Stimulated activated naive CD8-positive, alpha-beta T cell treated with anti-CD3 and anti-CD28 coated beads, Interleukin-15, Interleukin-2, amounts not matched to agents 100 ng/mL and 50 ng/mL, for 24 hours (primary cell): ENCODE data around the gene RAPGEF1.

Experiments
- H3K27ac Mint-ChIP-seq: one replicate; pipeline ENCODE4 v1.8.0; 2021; ENCODE audit warnings: mild to moderate bottlenecking, mixed read lengths
- H3K27me3 Mint-ChIP-seq: one replicate; pipeline ENCODE4 v1.8.0; 2021; ENCODE audit warnings: mixed read lengths
- H3K36me3 Mint-ChIP-seq: one replicate; pipeline ENCODE4 v1.8.0; 2021; ENCODE audit warnings: low read depth, mixed read lengths
- H3K4me1 Mint-ChIP-seq: one replicate; pipeline ENCODE4 v1.8.0; 2021; ENCODE audit warnings: low read depth, mixed read lengths
- H3K4me3 Mint-ChIP-seq: one replicate; pipeline ENCODE4 v1.8.0; 2021; ENCODE audit warnings: mild to moderate bottlenecking, mixed read lengths
- H3K9me3 Mint-ChIP-seq: one replicate; pipeline ENCODE4 v1.8.0; 2021; ENCODE audit warnings: mixed read lengths

The RAPGEF1 gene

DNA sequence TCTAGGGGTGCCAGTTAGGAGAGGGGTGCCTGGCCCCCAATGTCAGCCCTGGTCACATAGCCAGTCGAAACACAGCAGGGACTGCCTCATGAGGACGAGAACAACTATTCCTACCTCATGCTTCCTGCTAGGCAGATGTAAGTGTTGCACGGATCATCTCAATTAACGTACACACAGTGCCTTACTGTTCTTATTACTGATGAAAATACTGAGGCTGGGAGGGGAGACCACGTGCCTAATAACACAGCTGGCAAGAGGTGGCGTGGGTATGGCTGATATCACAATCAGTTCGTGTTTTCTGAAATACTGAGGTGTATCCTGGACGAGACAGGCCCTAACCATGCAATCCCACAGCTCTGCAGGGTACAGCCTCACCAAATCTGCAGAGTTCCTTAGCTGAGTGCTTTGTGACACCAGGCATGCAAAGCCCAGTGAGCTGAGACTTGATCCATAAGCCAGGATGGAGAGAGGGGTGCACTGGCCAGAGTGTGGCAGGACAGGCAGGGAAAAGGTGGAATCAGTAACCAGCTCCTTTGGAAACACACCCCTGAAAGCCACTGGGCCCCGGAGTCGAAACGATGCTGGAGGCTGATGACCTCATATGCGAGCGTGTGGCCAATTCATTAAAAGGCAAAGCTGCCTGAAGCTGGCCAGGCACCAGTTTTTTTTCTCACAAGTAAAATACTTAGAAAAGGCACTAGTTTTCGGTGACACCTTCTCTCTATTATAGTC is 130.6 kb downstream of the RAPGEF1 start:
- H3K27ac Mint-ChIP-seq = no peak overlapping the region
- no peak overlapping the region for H3K4me3 Mint-ChIP-seq
- no peaks in the 10 kb centered on the region for H3K4me1 Mint-ChIP-seq
- no peaks in the 10 kb centered on the region for H3K27me3 Mint-ChIP-seq
- peaks cover 46% of the 10 kb centered on the region for H3K36me3 Mint-ChIP-seq
- H3K9me3 Mint-ChIP-seq = no peaks in the 10 kb centered on the region

- no peaks in the 10 kb centered on the region for H3K4me1 Mint-ChIP-seq
- no peaks in the 10 kb centered on the region for H3K27me3 Mint-ChIP-seq
- H3K27ac Mint-ChIP-seq = no peak overlapping the region
- no peaks in the 10 kb centered on the region for H3K9me3 Mint-ChIP-seq
- H3K36me3 Mint-ChIP-seq = peaks cover 41% of the 10 kb centered on the region
- H3K4me3 Mint-ChIP-seq = no peak overlapping the region
These were observed 131.3 kb downstream of the RAPGEF1 start for GRCh38 chr9:131608493-131609037.

DNA sequence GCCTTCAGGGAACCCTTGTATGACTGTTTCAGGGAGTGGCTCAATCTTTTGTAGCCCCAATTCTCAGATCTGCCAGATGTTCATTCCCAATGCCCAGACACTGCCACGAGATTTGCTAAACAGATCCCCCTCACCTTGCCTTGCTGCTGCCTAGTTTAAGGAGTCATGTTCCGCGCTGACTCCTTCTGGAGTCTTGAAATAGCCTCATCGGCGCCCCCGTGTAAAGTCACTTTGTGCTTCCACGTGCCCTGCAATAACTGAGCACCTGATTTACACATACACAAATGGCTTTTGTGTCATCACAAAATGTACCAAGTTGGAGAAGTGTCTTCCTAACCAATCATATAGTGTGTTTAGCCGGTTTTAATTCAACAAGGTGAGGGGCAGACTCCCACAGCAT is 132.3 kb downstream of the RAPGEF1 start:
- H3K36me3 Mint-ChIP-seq = peaks cover 36% of the 10 kb centered on the region
- H3K4me1 Mint-ChIP-seq = no peaks in the 10 kb centered on the region
- no peaks in the 10 kb centered on the region for H3K27me3 Mint-ChIP-seq
- no peak overlapping the region for H3K27ac Mint-ChIP-seq
- H3K4me3 Mint-ChIP-seq = no peak overlapping the region
- no peaks in the 10 kb centered on the region for H3K9me3 Mint-ChIP-seq

DNA sequence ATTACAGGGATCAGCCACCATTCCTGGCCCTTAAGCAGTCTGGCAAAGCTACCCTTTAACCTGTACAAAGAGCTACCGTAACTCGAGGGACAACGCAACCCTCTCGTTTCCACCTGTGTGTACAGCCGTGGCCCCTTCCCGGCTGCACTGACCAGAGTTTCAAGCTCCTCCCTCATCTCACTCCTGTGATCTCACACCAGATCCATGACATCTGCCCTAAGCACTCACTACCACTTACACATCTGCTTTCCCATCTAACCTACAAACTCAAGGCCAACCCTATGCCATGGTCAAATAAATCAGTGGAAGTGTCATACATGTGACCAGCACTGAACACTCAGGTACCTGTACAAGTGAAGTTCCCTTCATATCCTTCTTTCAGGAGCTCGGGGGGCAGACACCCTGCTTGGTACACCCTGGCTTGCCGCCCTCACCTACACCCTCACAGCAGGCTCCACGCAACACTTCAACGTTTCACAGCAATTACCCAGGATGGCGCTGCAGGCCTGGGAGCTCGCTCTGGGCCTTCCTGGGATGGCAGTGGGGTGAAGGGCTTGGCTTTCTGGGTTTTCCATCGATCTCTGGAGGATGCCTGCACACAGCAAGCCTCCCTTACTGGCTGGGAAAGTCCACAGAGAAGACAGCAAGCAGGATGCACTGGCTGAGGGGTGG is 132.8 kb downstream of the RAPGEF1 start:
- Mint-ChIP-seq H3K27me3 (no peaks in the 10 kb centered on the region), H3K36me3 (peaks cover 41% of the 10 kb centered on the region), H3K27ac (no peak overlapping the region), H3K4me1 (no peaks in the 10 kb centered on the region), H3K4me3 (no peak overlapping the region), H3K9me3 (no peaks in the 10 kb centered on the region)

- H3K4me1 Mint-ChIP-seq = no peaks in the 10 kb centered on the region
- peak overlapping the region; percentile 26 for H3K27ac Mint-ChIP-seq
- no peak overlapping the region for H3K4me3 Mint-ChIP-seq
- peaks cover 42% of the 10 kb centered on the region for H3K36me3 Mint-ChIP-seq
- no peaks in the 10 kb centered on the region for H3K27me3 Mint-ChIP-seq
- no peaks in the 10 kb centered on the region for H3K9me3 Mint-ChIP-seq
These were observed 133.9 kb downstream of the RAPGEF1 start for GRCh38 chr9:131605770-131606590.

DNA sequence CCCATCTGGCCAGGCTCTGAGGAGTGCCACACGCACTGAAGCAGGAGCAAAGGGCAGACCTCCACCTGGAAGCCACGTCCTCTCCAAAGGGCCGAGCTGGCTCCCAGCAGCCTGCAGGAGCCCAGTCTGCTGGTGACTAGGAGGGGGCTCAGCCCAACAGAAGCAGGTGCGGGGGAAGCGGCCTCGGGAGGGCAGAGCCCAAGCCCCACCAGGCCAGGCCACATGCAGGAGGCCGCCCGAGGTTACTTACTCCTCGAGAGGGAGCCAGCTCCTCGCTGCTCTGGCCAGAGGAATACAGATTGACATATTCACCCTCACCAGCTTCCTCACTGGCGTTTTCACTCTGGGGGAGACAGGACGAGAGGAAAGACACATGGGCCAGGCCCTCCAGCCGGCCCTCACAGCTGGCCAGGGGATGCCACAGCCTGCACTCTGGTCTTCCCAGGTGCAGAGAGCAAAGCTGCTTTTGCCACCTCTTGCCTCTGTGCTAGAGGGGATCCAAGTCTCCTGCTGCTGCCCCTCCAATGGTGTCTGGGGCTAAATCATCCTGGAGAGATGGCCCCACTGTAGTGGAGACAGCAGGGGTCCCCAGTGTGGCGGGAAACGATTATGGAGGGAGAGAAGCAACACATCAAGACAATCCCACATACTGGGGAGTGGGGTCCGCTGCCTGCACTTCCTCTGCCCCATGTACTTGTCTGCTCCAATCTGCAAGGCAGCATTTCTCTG is 136.0 kb downstream of the RAPGEF1 start:
- Mint-ChIP-seq H3K4me1 (no peaks in the 10 kb centered on the region), H3K9me3 (no peaks in the 10 kb centered on the region), H3K4me3 (no peak overlapping the region), H3K27ac (no peak overlapping the region), H3K36me3 (peaks cover 51% of the 10 kb centered on the region), H3K27me3 (no peaks in the 10 kb centered on the region)

- Mint-ChIP-seq H3K36me3 (peaks cover 48% of the 10 kb centered on the region), H3K27ac (no peak overlapping the region), H3K9me3 (no peaks in the 10 kb centered on the region), H3K4me3 (no peak overlapping the region), H3K27me3 (no peaks in the 10 kb centered on the region), H3K4me1 (no peaks in the 10 kb centered on the region)
These were observed 136.7 kb downstream of the RAPGEF1 start for GRCh38 chr9:131603199-131603598.

DNA sequence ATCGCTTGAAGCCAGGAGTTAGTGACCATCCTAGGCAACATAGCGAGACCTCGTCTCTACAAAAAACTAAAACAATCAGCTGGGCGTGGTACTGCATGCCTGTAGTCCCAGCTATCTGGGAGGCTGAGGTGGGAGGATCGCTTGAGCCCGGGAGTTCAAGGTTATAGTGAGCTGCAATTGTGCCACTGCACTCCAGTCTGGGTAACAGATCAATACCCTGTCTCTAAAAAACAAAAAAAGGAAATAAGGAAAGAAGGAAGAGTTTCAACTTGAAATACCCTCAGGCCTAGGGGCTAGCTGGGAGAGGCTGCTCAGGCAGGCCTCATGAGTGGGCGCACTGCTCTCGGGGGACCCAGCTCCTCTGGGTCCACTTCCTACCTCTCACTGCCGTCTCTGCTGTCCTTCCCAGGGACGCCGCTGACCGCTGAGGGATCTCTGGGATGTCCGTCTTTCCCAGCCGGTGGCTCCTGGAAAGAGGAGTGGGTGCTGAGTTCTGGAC is 138.1 kb downstream of the RAPGEF1 start:
- H3K27ac Mint-ChIP-seq = no peak overlapping the region
- no peaks in the 10 kb centered on the region for H3K4me1 Mint-ChIP-seq
- peaks cover 43% of the 10 kb centered on the region for H3K36me3 Mint-ChIP-seq
- no peaks in the 10 kb centered on the region for H3K27me3 Mint-ChIP-seq
- no peak overlapping the region for H3K4me3 Mint-ChIP-seq
- H3K9me3 Mint-ChIP-seq = no peaks in the 10 kb centered on the region

- H3K4me1 Mint-ChIP-seq = no peaks in the 10 kb centered on the region
- H3K27me3 Mint-ChIP-seq = no peaks in the 10 kb centered on the region
- H3K36me3 Mint-ChIP-seq = peaks cover 37% of the 10 kb centered on the region
- H3K9me3 Mint-ChIP-seq = no peaks in the 10 kb centered on the region
- H3K4me3 Mint-ChIP-seq = no peak overlapping the region
- no peak overlapping the region for H3K27ac Mint-ChIP-seq
These were observed 141.8 kb downstream of the RAPGEF1 start for GRCh38 chr9:131598121-131598520.

DNA sequence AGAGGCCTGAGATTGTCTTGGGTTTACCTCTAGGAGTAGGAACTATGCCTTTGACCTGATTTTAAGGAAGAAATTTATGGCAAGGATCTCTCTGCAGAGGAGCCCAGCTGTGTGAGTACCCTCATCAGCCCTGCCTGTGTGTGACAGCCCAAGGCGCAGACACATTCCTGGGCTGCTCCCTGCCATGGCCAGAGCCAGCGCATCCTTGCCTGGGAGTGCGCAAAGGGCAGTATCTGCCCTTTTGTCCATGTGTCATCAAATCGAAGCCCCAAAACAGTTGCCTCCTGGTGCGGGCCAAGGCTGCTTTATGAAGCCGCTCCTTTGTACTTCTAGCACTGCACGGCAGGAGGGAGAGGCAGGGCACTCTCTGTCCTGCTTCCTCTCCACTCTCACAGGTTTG is 142.6 kb downstream of the RAPGEF1 start:
- H3K27ac Mint-ChIP-seq = no peak overlapping the region
- H3K9me3 Mint-ChIP-seq = no peaks in the 10 kb centered on the region
- no peaks in the 10 kb centered on the region for H3K4me1 Mint-ChIP-seq
- H3K4me3 Mint-ChIP-seq = no peak overlapping the region
- peaks cover 34% of the 10 kb centered on the region for H3K36me3 Mint-ChIP-seq
- H3K27me3 Mint-ChIP-seq = no peaks in the 10 kb centered on the region

GRCh38 chr9:131596430-131596743 is 143.5 kb downstream of the RAPGEF1 start:
- no peak overlapping the region for H3K4me3 Mint-ChIP-seq
- peaks cover 33% of the 10 kb centered on the region for H3K36me3 Mint-ChIP-seq
- H3K27ac Mint-ChIP-seq = peak overlapping the region; percentile 21
- H3K9me3 Mint-ChIP-seq = no peaks in the 10 kb centered on the region
- no peaks in the 10 kb centered on the region for H3K27me3 Mint-ChIP-seq
- peaks cover 5% of the 10 kb centered on the region for H3K4me1 Mint-ChIP-seq

DNA sequence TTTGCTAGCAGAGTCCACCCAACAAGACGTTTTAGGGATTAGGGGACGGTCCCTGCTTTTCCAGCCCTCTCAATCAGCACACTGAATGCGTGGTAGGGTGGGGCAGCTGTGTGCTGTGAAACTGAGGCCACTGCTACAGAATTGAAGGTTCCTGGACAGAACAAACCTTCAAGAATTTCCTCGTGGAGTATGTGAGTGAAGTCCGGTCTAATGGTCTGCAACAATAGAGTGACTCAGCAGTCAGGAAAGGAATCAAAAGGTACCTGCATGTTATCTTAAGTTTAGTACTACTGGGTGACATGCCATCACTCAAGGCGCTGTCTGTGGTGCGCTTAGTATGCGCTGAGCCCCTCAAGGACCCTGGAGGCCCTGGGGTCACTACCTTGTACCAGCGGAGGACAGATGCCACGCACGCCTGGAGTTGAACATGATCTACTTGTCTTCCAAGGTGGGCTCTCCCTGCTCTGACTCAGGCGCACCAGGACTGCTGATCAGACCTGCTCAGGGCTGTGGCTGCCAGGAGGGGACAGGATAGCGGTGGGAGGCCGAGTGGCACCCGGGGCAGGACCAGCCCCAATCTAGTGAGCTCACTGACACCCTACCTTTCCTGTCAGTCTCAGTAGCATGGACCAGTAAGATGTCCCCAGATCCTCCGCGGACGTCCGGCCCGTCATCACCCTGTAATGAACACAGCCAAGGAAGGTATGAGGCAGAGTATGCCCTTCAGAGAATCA is 144.0 kb downstream of the RAPGEF1 start:
- Mint-ChIP-seq H3K27me3 (no peaks in the 10 kb centered on the region), H3K4me1 (peaks cover 10% of the 10 kb centered on the region), H3K9me3 (no peaks in the 10 kb centered on the region), H3K36me3 (peaks cover 33% of the 10 kb centered on the region), H3K4me3 (no peak overlapping the region), H3K27ac (peak overlapping the region; percentile 21)

- Mint-ChIP-seq H3K4me1 (peaks cover 18% of the 10 kb centered on the region), H3K36me3 (peaks cover 34% of the 10 kb centered on the region), H3K27me3 (no peaks in the 10 kb centered on the region), H3K27ac (no peak overlapping the region), H3K9me3 (no peaks in the 10 kb centered on the region), H3K4me3 (no peak overlapping the region)
These were observed 144.8 kb downstream of the RAPGEF1 start for GRCh38 chr9:131594906-131595665.
